CD4-positive, alpha-beta T cell (primary cell): ENCODE data around the gene CXCL12. TPM values are rescaled to one million over a fixed set of nuclear protein-coding genes. Genes with fewer than 3 reads are reported as not detected.

Experiments used
- ATAC-seq: fragments of 200-7000 bp; cut with Tn5 transposase; one replicate; pipeline ENCODE4 v1.10.0; 2022; ENCODE audit warnings: mild to moderate bottlenecking; ENCODE audit not compliant: poor library complexity
- CTCF ChIA-PET: fragments of 350-600 bp; sonication (Branson Sonifier 250); formaldehyde crosslinking; loops from one replicate; lab custom pipeline; 2021; ENCODE audit warnings: antibody characterized with exemption, inconsistent platforms; lab: Charles Lee
- POLR2A ChIA-PET: fragments of 350-600 bp; sonication (Branson Sonifier 250); formaldehyde crosslinking; loops from one replicate; lab custom pipeline; 2021; ENCODE audit warnings: antibody characterized with exemption, inconsistent platforms; lab: Charles Lee
- DNase-seq, 14 experiments: peaks; one replicate each; pipeline ENCODE4 v3.0.0-alpha.2; 2013 to 2020; ENCODE audit warnings: mixed read lengths in 2 of 14
- H3K27ac ChIP-seq, 2 donors: one replicate each; pipeline versions ENCODE4 v1.5.1 to v1.7.0; 2013; ENCODE audit warnings: low read length in 2 of 2, low read depth in 1 of 2, mild to moderate bottlenecking in 1 of 2
- H3K27me3 ChIP-seq, 2 experiments: 1 replicate in 1 of 2; 2 replicates in 1 of 2; pipeline versions ENCODE4 v1.6.1 to v1.7.0; 2013; ENCODE audit warnings: low read length in 2 of 2, control low read depth in 1 of 2, mild to moderate bottlenecking in 1 of 2, moderate library complexity in 1 of 2; ENCODE audit not compliant: insufficient read depth in 2 of 2, control insufficient read depth in 1 of 2
- H3K36me3 ChIP-seq: one replicate; pipeline ENCODE4 v1.6.1; 2013; ENCODE audit warnings: low read length, control low read depth; ENCODE audit not compliant: insufficient read depth
- H3K4me1 ChIP-seq: one replicate; pipeline ENCODE4 v1.6.1; 2013; ENCODE audit warnings: low read length, control low read depth; ENCODE audit not compliant: insufficient read depth
- H3K4me3 ChIP-seq: one replicate; pipeline ENCODE4 v1.5.1; 2013; ENCODE audit warnings: mild to moderate bottlenecking, low read length, moderate library complexity
- H3K9me3 ChIP-seq, 2 experiments: 1 replicate in 1 of 2; 2 replicates in 1 of 2; pipeline versions ENCODE4 v1.6.1 to v1.7.0; 2013; ENCODE audit warnings: low read length in 2 of 2, mild to moderate bottlenecking in 2 of 2, control low read depth in 1 of 2, moderate library complexity in 1 of 2; ENCODE audit not compliant: control insufficient read depth in 1 of 2, insufficient read depth in 1 of 2
- H3K27ac Mint-ChIP-seq: one replicate; pipeline ENCODE4 v1.8.0; 2020; ENCODE audit warnings: mixed read lengths
- H3K27me3 Mint-ChIP-seq: one replicate; pipeline ENCODE4 v1.8.0; 2021; ENCODE audit warnings: mixed read lengths
- H3K36me3 Mint-ChIP-seq: one replicate; pipeline ENCODE4 v1.8.0; 2021; ENCODE audit warnings: low read depth, mixed read lengths
- H3K4me1 Mint-ChIP-seq: one replicate; pipeline ENCODE4 v1.8.0; 2021; ENCODE audit warnings: low read depth, mixed read lengths
- H3K4me3 Mint-ChIP-seq: one replicate; pipeline ENCODE4 v1.8.0; 2020; ENCODE audit warnings: mild to moderate bottlenecking, mixed read lengths
- H3K9me3 Mint-ChIP-seq: one replicate; pipeline ENCODE4 v1.8.0; 2020; ENCODE audit warnings: mixed read lengths
- CTCF ChIP-seq: fragments of 200-600 bp; IDR thresholded peaks from one replicate; pipeline ENCODE4 v1.8.0; 2022; ENCODE audit warnings: antibody characterized with exemption, mild to moderate bottlenecking
- intact Hi-C, 2 experiments: fragments of 100-400 bp; cut with DNase I in 1 of 2; cut with micrococcal nuclease in 1 of 2; formaldehyde crosslinking; loops; one replicate each; pipeline versions ENCODE4 v1.15.1 to v1.9.0; 2023 to 2025; cut with DNase I, micrococcal nuclease
- total RNA-seq, 174 experiments: library from RNA in 2 of 174; stranded (reverse) in 2 of 174; gene quantifications; one replicate each; pipeline ENCODE4 v1.2.3 and lab custom pipeline; 2021 to 2026

The CXCL12 gene
- total RNA-seq, 2 experiments from 2014 or later: not detected

- no peak for ATAC-seq
- Histone ChIP-seq H3K36me3 (no peaks in the 10 kb centered on the region), H3K27ac (no peak overlapping the region), H3K27me3 (peaks cover 0 to 6% of the 10 kb centered on the region in 2 experiments), H3K9me3 (peaks cover 0 to 7% of the 10 kb centered on the region in 2 experiments), H3K4me3 (no peak overlapping the region), H3K4me1 (no peaks in the 10 kb centered on the region)
- Mint-ChIP-seq H3K27me3 (peaks cover 50% of the 10 kb centered on the region), H3K36me3 (no peaks in the 10 kb centered on the region), H3K4me3 (no peak overlapping the region), H3K4me1 (no peaks in the 10 kb centered on the region), H3K27ac (no peak overlapping the region), H3K9me3 (no peaks in the 10 kb centered on the region)
- intact Hi-C loops: no loop called here
- no peak for TF ChIP-seq CTCF
- ChIA-PET POLR2A (no interaction called here), CTCF (no interaction called here)
- no peak for DNase-seq
These were observed 9.9 kb upstream of the CXCL12 start for GRCh38 chr10:44394696-44395381.

GRCh38 chr10:44393834-44394547 lies 9.1 kb upstream of the CXCL12 start:
- Histone ChIP-seq H3K36me3 (no peaks in the 10 kb centered on the region), H3K27me3 (peaks cover 2 to 10% of the 10 kb centered on the region in 2 experiments), H3K4me1 (no peaks in the 10 kb centered on the region), H3K9me3 (peaks cover 0 to 10% of the 10 kb centered on the region in 2 experiments), H3K4me3 (no peak overlapping the region), H3K27ac (no peak overlapping the region)
- intact Hi-C loops: no loop called here
- no peak for TF ChIP-seq CTCF
- ATAC-seq: no peak
- ChIA-PET CTCF (interaction anchor here (1.1 kb wide), 1 partner anchor 8 kb away, joined by 3 read pairs; no protein-coding TSS in a partner anchor), POLR2A (no interaction called here)
- Mint-ChIP-seq H3K9me3 (no peaks in the 10 kb centered on the region), H3K27ac (no peak overlapping the region), H3K27me3 (peaks cover 45% of the 10 kb centered on the region), H3K4me1 (no peaks in the 10 kb centered on the region), H3K4me3 (no peak overlapping the region), H3K36me3 (no peaks in the 10 kb centered on the region)
- no peak for DNase-seq

GRCh38 chr10:44393051-44393630 lies 8.2 kb upstream of the CXCL12 start:
- peaks cover 50% of the 10 kb centered on the region for H3K27me3 Mint-ChIP-seq
- no peak for TF ChIP-seq CTCF
- H3K9me3 Mint-ChIP-seq: no peaks in the 10 kb centered on the region
- ChIA-PET CTCF (interaction anchor here (1.1 kb wide), 1 partner anchor 9 kb away, joined by 3 read pairs; no protein-coding TSS in a partner anchor), POLR2A (no interaction called here)
- no peak overlapping the region for H3K4me3 Mint-ChIP-seq
- no peaks in the 10 kb centered on the region for H3K36me3 ChIP-seq
- peaks cover 0 to 10% of the 10 kb centered on the region in 2 experiments for H3K9me3 ChIP-seq
- H3K27me3 ChIP-seq: peaks cover 7 to 10% of the 10 kb centered on the region in 2 experiments
- H3K27ac Mint-ChIP-seq: no peak overlapping the region
- DNase-seq: no peak
- H3K4me3 ChIP-seq: no peak overlapping the region
- H3K27ac ChIP-seq: no peak overlapping the region
- no peaks in the 10 kb centered on the region for H3K4me1 ChIP-seq
- ATAC-seq: no peak
- H3K4me1 Mint-ChIP-seq: no peaks in the 10 kb centered on the region
- intact Hi-C loops: no loop called here
- no peaks in the 10 kb centered on the region for H3K36me3 Mint-ChIP-seq
